K562 (cell line): ENCODE results near the gene SDCCAG8. TPM values are rescaled to one million over a fixed set of nuclear protein-coding genes. Genes with fewer than 3 reads are reported as not detected.

Experiments used
- ARNT ChIP-seq, 2 experiments: fragments of 450-650 bp; IDR thresholded peaks; 2 replicates each; pipeline ENCODE4 v1.6.1; 2016; ENCODE audit warnings: mild to moderate bottlenecking in 1 of 2
- ATF7 ChIP-seq: fragments of 450-650 bp; IDR thresholded peaks from 2 replicates; pipeline ENCODE4 v1.7.1; 2014; ENCODE audit warnings: mild to moderate bottlenecking, moderate library complexity
- CBFA2T2 ChIP-seq: fragments of 450-650 bp; conservative IDR thresholded peaks from 2 replicates; pipeline ENCODE4 v1.6.1; 2017; ENCODE audit warnings: mild to moderate bottlenecking
- CBFB ChIP-seq: sonication (generic); formaldehyde crosslinking; IDR thresholded peaks from 2 replicates; pipeline ENCODE4 v1.4.0; 2020; ENCODE audit warnings: mild to moderate bottlenecking, missing genetic modification reagents
- CBX1 ChIP-seq: sonication (generic); IDR thresholded peaks from 2 replicates; pipeline ENCODE4 v1.6.1; 2016; ENCODE audit warnings: antibody characterized with exemption, low read depth, mild to moderate bottlenecking
- CBX3 ChIP-seq, 2 experiments: IDR thresholded peaks; 1 replicate in 1 of 2; 2 replicates in 1 of 2; pipeline ENCODE4 v1.6.1; 2012; ENCODE audit warnings: inconsistent platforms in 2 of 2, low read length in 2 of 2, borderline replicate concordance in 1 of 2, control low read depth in 1 of 2
- CHD2 ChIP-seq: IDR thresholded peaks from 2 replicates; pipeline ENCODE4 v1.6.1; 2011; ENCODE audit warnings: low read depth, low read length
- CSDE1 ChIP-seq, 2 experiments: fragments of 450-650 bp; IDR thresholded peaks; 2 replicates each; pipeline ENCODE4 v1.6.1; 2016; ENCODE audit warnings: mild to moderate bottlenecking in 1 of 2
- DIDO1 ChIP-seq: fragments of 450-650 bp; IDR thresholded peaks from 2 replicates; pipeline ENCODE4 v1.6.1; 2016; ENCODE audit warnings: low read depth, missing biosample characterization, missing genetic modification characterization
- E2F4 ChIP-seq: sonication (generic); formaldehyde crosslinking; IDR thresholded peaks from 2 replicates; pipeline ENCODE4 v1.8.0; 2022; ENCODE audit warnings: mild to moderate bottlenecking, low read depth, missing genetic modification reagents
- FOXJ2 ChIP-seq: fragments of 200-800 bp; sonication (Bioruptor generic); IDR thresholded peaks from 2 replicates; pipeline ENCODE4 v1.6.1; 2016; ENCODE audit warnings: missing genetic modification characterization, missing compliant biosample characterization
- HDAC3 ChIP-seq: fragments of 450-650 bp; IDR thresholded peaks from 2 replicates; pipeline ENCODE4 v1.6.1; 2018; ENCODE audit warnings: borderline replicate concordance, mild to moderate bottlenecking, moderate library complexity; ENCODE audit not compliant: partially characterized antibody
- HDGF ChIP-seq: fragments of 450-650 bp; IDR thresholded peaks from 2 replicates; pipeline ENCODE4 v1.6.1; 2016
- HEY1 ChIP-seq: fragments of 250-450 bp; sonication (Bioruptor Pico); IDR thresholded peaks from 2 replicates; pipeline ENCODE4 v1.5.0; 2020; ENCODE audit warnings: mild to moderate bottlenecking, moderate library complexity, borderline replicate concordance
- MEIS2 ChIP-seq: fragments of 450-650 bp; IDR thresholded peaks from 2 replicates; pipeline ENCODE4 v1.6.1; 2014; ENCODE audit warnings: mild to moderate bottlenecking; ENCODE audit not compliant: partially characterized antibody
- MIER1 ChIP-seq: fragments of 450-650 bp; IDR thresholded peaks from 2 replicates; pipeline ENCODE4 v1.6.1; 2016; ENCODE audit warnings: antibody characterized with exemption, mild to moderate bottlenecking, low read depth
- MTA2 ChIP-seq: fragments of 450-650 bp; IDR thresholded peaks from 2 replicates; pipeline ENCODE4 v1.6.1; 2016; ENCODE audit warnings: low read depth
- NFRKB ChIP-seq: fragments of 450-650 bp; IDR thresholded peaks from 2 replicates; pipeline ENCODE4 v1.6.1; 2016; ENCODE audit warnings: low read depth
- PHB2 ChIP-seq: fragments of 450-650 bp; IDR thresholded peaks from 2 replicates; pipeline ENCODE4 v1.6.1; 2017; ENCODE audit warnings: low read depth
- PURB ChIP-seq: sonication (generic); formaldehyde crosslinking; IDR thresholded peaks from 2 replicates; pipeline ENCODE4 v1.9.0; 2021; ENCODE audit warnings: low read depth, mild to moderate bottlenecking, missing genetic modification reagents
- RBM25 ChIP-seq: fragments of 200-400 bp; formaldehyde crosslinking; IDR thresholded peaks from 2 replicates; pipeline ENCODE4 v1.6.1; 2018; ENCODE audit warnings: low read length, low read depth, moderate library complexity; ENCODE audit not compliant: severe bottlenecking
- SIX5 ChIP-seq, 2 experiments: IDR thresholded peaks; 2 replicates each; pipeline ENCODE4 v1.6.1; 2011; ENCODE audit warnings: low read length in 2 of 2, borderline replicate concordance in 1 of 2, low read depth in 1 of 2, mild to moderate bottlenecking in 1 of 2, moderate library complexity in 1 of 2; ENCODE audit not compliant: insufficient read depth in 1 of 2
- SMAD4 ChIP-seq: fragments of 250-450 bp; sonication (Bioruptor Pico); conservative IDR thresholded peaks from 2 replicates; pipeline ENCODE4 v1.8.0; 2021; ENCODE audit warnings: inconsistent platforms, mild to moderate bottlenecking, moderate library complexity
- TRIM24 ChIP-seq, 2 experiments: fragments of 450-650 bp; IDR thresholded peaks; 2 replicates each; pipeline ENCODE4 v1.6.1; 2016
- TRIM28 ChIP-seq: fragments of 450-650 bp; IDR thresholded peaks from 2 replicates; pipeline ENCODE4 v1.6.1; 2017
- VEZF1 ChIP-seq: fragments of 200-800 bp; sonication (Bioruptor generic); IDR thresholded peaks from 2 replicates; pipeline ENCODE4 v1.6.1; 2017; ENCODE audit warnings: missing genetic modification characterization, missing compliant biosample characterization
- ZBTB2 ChIP-seq: fragments of 450-650 bp; IDR thresholded peaks from 2 replicates; pipeline ENCODE4 v1.6.1; 2016; ENCODE audit warnings: antibody characterized with exemption
- ZEB2 ChIP-seq: fragments of 450-650 bp; IDR thresholded peaks from 2 replicates; pipeline ENCODE4 v1.6.1; 2016
- ZNF316 ChIP-seq: fragments of 450-650 bp; IDR thresholded peaks from 2 replicates; pipeline ENCODE4 v1.6.1; 2016
- ZNF445 ChIP-seq: fragments of 250-450 bp; sonication (Bioruptor Pico); IDR thresholded peaks from 2 replicates; pipeline ENCODE4 v1.4.0; 2020; ENCODE audit warnings: low read depth, mild to moderate bottlenecking, moderate library complexity
- polyA plus RNA-seq, 8 experiments: library from polyadenylated mRNA; depleted of rRNA in 4 of 8; stranded (reverse) in 5 of 8; unstranded in 3 of 8; fragments of >200 nt; fragmentation: Nextera tagmentation in 2 of 8; fragmentation: Illumina TruSeq in 1 of 8; extraction: Ambion mirVana in 2 of 8; extraction: Trizol in 1 of 8; gene quantifications; 2 replicates each; pipeline versions ENCODE4 v1.2.1 to v1.2.3, GENCODE V29; 2011 to 2014; ENCODE audit warnings: inconsistent platforms in 1 of 8, missing spikeins in 1 of 8
- total RNA-seq, 7 experiments: library from RNA; depleted of rRNA in 6 of 7; stranded (reverse); fragments of >200 nt in 6 of 7; fragmentation: Illumina TruSeq in 2 of 7; extraction: Trizol in 2 of 7; gene quantifications; 2 replicates each; pipeline versions ENCODE4 v1.2.1 to v1.2.3, GENCODE V29; 2011 to 2021; ENCODE audit warnings: low replicate concordance in 1 of 7

The SDCCAG8 gene
- total and polyA plus RNA-seq, 9 of the 15 experiments (the other 6 are each of a cell fraction or from before 2014, with no cell fraction given), result 17.9 to 36.7 (median 25.4) TPM

- TF ChIP-seq MIER1 (peak; percentile 76; the same call in 1 of the 2 replicates), NFRKB (no peak), PURB (CRISPR knock-in tag) (no peak), ATF7 (0 out of 2 replicates have a peak, but pooled peaks have one; percentile 27), VEZF1 (CRISPR knock-in tag) (no peak), HDAC3 (peak; percentile 27), TRIM24 (IDR thresholded peaks at IDR 0.05) (peak; percentile 93 to 97), SIX5 (IDR thresholded peaks at IDR 0.05; ENCODE audit: borderline replicate concordance in 1 of 2, insufficient read depth in 1 of 2, low read depth in 1 of 2, low read length in 2 of 2) (no peak), FOXJ2 (peak; percentile 40; the same call in 1 of the 2 replicates), SMAD4 (CRISPR knock-in tag) (no peak), E2F4 (CRISPR knock-in tag) (no peak), CBX1 (0 out of 2 replicates have a peak, but pooled peaks have one; percentile 46), DIDO1 (tag) (no peak), HDGF (no peak), PHB2 (no peak), ZNF445 (CRISPR knock-in tag) (0 out of 2 replicates have a peak, but pooled peaks have one; percentile 46), CSDE1 (IDR thresholded peaks at IDR 0.05) (0 out of 4 replicates have a peak, but pooled peaks of 1 of the 2 experiments have one; percentile 19), MEIS2 (peak; percentile 81), HEY1 (CRISPR knock-in tag) (no peak), ZNF316 (peak; percentile 74), CBFB (CRISPR knock-in tag) (no peak), CBX3 (IDR thresholded peaks at IDR 0.05; ENCODE audit: borderline replicate concordance in 1 of 2, low read length in 2 of 2) (peak in 1 of 2 experiments; percentile 100; a peak in 2 of 3 replicates), TRIM28 (peak; percentile 100), ZBTB2 (no peak), CBFA2T2 (no peak), RBM25 (peak; percentile 9), CHD2 (no peak), ZEB2 (peak; percentile 93), MTA2 (no peak), ARNT (IDR thresholded peaks at IDR 0.05) (peak; percentile 82 to 86; a peak in 3 of 4 replicates)
These were observed 24.9 kb upstream of the SDCCAG8 start (continued) for GRCh38 chr1:243230914-243231313.
